GM12801 (cell line): ENCODE data around the gene PCDHGB3.
"Not testable (repeated sequence)": the region's sequence is repeated elsewhere in the genome, so short reads cannot be mapped to it uniquely, and the experiment has no call there.

Experiments used
- CTCF ChIP-seq: IDR thresholded peaks from one replicate; pipeline ENCODE4 v1.5.1; 2011; ENCODE audit warnings: control low read depth; ENCODE audit not compliant: insufficient read length; ENCODE audit errors: extremely low read depth

PCDHGB3 gene

GRCh38 chr5:141384471-141385267 lies 14.6 kb downstream of the PCDHGB3 start:
- TF ChIP-seq CTCF, result no peak

- TF ChIP-seq CTCF, result not testable (repeated sequence)
Measured at GRCh38 chr5:141387557-141388311, 17.7 kb downstream of the PCDHGB3 start, which contains the start of gene PCDHGB4. TSS of gene PCDHGB4 (plus strand) at chr5:141387698. CDS start at chr5:141387885, 187 bp downstream.

GRCh38 chr5:141388661-141389060 lies 18.6 kb downstream of the PCDHGB3 start:
- no peak for TF ChIP-seq CTCF

- no peak for TF ChIP-seq CTCF
Measured at GRCh38 chr5:141389153-141390042, 19.4 kb downstream of the PCDHGB3 start.

- TF ChIP-seq CTCF, result no peak
Measured at GRCh38 chr5:141392429-141393198, 22.6 kb downstream of the PCDHGB3 start, which contains the start of gene PCDHGA8. TSS of gene PCDHGA8 (plus strand) at chr5:141392633. CDS start at chr5:141392814, 181 bp downstream.

GRCh38 chr5:141393267-141393666 lies 23.2 kb downstream of the PCDHGB3 start:
- TF ChIP-seq CTCF, result no peak
